Measurements from ENCODE around the gene CENPX.

Gene CENPX

GRCh38 chr17:81976332-81977210, 46.1 kb downstream of the CENPX start:
- DNase-seq = peak; percentile 32

- no peak for DNase-seq
Measured at GRCh38 chr17:81973432-81973831, 49.2 kb downstream of the CENPX start.

GRCh38 chr17:81968850-81969812, 53.5 kb downstream of the CENPX start:
- DNase-seq = no peak
